Testis (tissue), 3 donors: ENCODE measurements around the gene TAF3. TPM values are rescaled to one million over a fixed set of nuclear protein-coding genes. Genes with fewer than 3 reads are reported as not detected.

Experiments
- DNase-seq: peaks from one replicate; pipeline ENCODE4 v3.0.0-alpha.2; 2019
- H3K27ac ChIP-seq, 2 donors: fragments of 200-600 bp; sonication (generic); one replicate each; pipeline ENCODE4 v1.5.1; 2019
- H3K27me3 ChIP-seq: fragments of 200-600 bp; sonication (generic); one replicate; pipeline ENCODE4 v1.5.1; 2019
- H3K36me3 ChIP-seq: fragments of 200-600 bp; sonication (generic); one replicate; pipeline ENCODE4 v1.5.1; 2017; ENCODE audit warnings: low read depth; ENCODE audit errors: missing control alignments
- H3K4me1 ChIP-seq: fragments of 200-600 bp; sonication (generic); one replicate; pipeline ENCODE4 v1.5.1; 2019
- H3K4me3 ChIP-seq, 2 donors: fragments of 200-600 bp; sonication (generic); one replicate each; pipeline ENCODE4 v1.5.1; 2017 to 2019
- H3K9me3 ChIP-seq: fragments of 200-600 bp; sonication (generic); one replicate; pipeline ENCODE4 v1.5.1; 2017
- POLR2A ChIP-seq: fragments of 450-650 bp; IDR thresholded peaks from one replicate; pipeline ENCODE4 v1.6.1; 2017; ENCODE audit warnings: antibody characterized with exemption, mild to moderate bottlenecking, moderate library complexity
- WGBS, 2 donors: methylation state at CpG; one replicate each; pipeline ENCODE4 v1.1.5; 2018; 5-methylcytosine and 5-hydroxymethylcytosine counted together
- intact Hi-C: fragments of 100-400 bp; cut with DNase I; formaldehyde crosslinking; loops from one replicate; pipeline ENCODE4 v1.15.1; 2023; ENCODE audit warnings: low total_unique reads
- polyA plus RNA-seq: library from polyadenylated mRNA; stranded (reverse); fragments of 350-450 nt; fragmentation: Illumina TruSeq; extraction: RNeasy Lipid Tissue Mini Kit (QIAGEN cat#74804); gene quantifications from one replicate; pipeline ENCODE4 v1.2.3, GENCODE V29; 2014; ENCODE audit warnings: low read depth, low replicate concordance; ENCODE audit not compliant: insufficient read depth
- total RNA-seq, 2 donors: library from RNA; depleted of rRNA; stranded (reverse); fragments of >200 nt; gene quantifications; one replicate each; pipeline ENCODE4 v1.2.3, GENCODE V29; 2016
- TF ChIP-seq, protein P1 (sequence below), 3 experiments: fragments of 450-650 bp in 2 of 3; fragments of 200-600 bp in 1 of 3; sonication (generic) in 1 of 3; IDR thresholded peaks; one replicate each; pipeline ENCODE4 v1.5.1; 2016 to 2019; ENCODE audit warnings: antibody characterized with exemption in 3 of 3, mild to moderate bottlenecking in 2 of 3, moderate library complexity in 1 of 3

TAF3 gene
- total and polyA plus RNA-seq, 3 donors from 2014 or later, result 7.0 to 33.0 (median 32.8) TPM

DNA sequence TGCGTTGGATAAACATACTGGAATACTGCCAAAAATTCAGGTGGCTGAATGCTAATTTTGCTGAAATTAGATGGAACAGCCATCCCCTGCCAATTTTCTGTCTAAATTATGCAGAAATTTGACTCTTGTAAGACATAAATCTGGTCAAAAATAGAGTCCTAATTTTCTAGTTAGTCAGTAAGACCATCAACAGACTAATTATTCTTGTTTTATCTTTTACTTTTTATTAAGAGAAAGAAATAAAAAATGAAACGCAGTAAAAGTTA, 125.8 kb downstream of the TAF3 start:
- DNase-seq, result no peak
- Histone ChIP-seq H3K36me3 (no peaks in the 10 kb centered on the region), H3K9me3 (no peaks in the 10 kb centered on the region), H3K27me3 (no peaks in the 10 kb centered on the region), H3K27ac (no peak overlapping the region), H3K4me3 (no peak overlapping the region), H3K4me1 (no peaks in the 10 kb centered on the region)
- TF ChIP-seq POLR2A, result no peak
- TF ChIP-seq, protein P1, sequence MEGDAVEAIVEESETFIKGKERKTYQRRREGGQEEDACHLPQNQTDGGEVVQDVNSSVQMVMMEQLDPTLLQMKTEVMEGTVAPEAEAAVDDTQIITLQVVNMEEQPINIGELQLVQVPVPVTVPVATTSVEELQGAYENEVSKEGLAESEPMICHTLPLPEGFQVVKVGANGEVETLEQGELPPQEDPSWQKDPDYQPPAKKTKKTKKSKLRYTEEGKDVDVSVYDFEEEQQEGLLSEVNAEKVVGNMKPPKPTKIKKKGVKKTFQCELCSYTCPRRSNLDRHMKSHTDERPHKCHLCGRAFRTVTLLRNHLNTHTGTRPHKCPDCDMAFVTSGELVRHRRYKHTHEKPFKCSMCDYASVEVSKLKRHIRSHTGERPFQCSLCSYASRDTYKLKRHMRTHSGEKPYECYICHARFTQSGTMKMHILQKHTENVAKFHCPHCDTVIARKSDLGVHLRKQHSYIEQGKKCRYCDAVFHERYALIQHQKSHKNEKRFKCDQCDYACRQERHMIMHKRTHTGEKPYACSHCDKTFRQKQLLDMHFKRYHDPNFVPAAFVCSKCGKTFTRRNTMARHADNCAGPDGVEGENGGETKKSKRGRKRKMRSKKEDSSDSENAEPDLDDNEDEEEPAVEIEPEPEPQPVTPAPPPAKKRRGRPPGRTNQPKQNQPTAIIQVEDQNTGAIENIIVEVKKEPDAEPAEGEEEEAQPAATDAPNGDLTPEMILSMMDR (IDR thresholded peaks at IDR 0.05), result no peak
- 57 to 65% methylated on average over 2 of the region's 2 CpGs for WGBS, 2 donors
- intact Hi-C loops, result no loop called here

DNA sequence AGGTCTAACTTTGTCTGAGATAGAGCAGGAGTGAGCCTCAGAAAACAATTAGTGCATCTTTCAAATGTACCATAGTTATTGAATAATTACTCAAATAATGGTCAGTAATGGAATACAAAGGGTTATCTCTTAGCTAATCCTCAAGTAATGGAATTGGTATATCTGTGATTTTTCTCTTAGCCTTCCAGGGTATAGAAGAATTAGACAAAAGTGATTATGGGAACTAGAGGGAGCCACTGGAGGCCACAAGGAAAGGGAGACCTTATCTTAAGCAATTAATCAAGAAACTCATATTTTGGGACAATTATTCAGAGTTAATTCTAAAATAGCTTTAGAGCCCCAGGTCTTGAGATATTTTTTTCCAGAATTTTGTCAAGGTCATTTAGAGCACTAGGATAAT, 126.2 kb downstream of the TAF3 start:
- Histone ChIP-seq H3K36me3 (no peaks in the 10 kb centered on the region), H3K9me3 (no peaks in the 10 kb centered on the region), H3K27ac (no peak overlapping the region), H3K4me3 (no peak overlapping the region), H3K27me3 (no peaks in the 10 kb centered on the region), H3K4me1 (no peaks in the 10 kb centered on the region)
- TF ChIP-seq, protein P1 (IDR thresholded peaks at IDR 0.05), result no peak
- TF ChIP-seq POLR2A, result no peak
- no peak for DNase-seq
- intact Hi-C loops, result no loop called here

DNA sequence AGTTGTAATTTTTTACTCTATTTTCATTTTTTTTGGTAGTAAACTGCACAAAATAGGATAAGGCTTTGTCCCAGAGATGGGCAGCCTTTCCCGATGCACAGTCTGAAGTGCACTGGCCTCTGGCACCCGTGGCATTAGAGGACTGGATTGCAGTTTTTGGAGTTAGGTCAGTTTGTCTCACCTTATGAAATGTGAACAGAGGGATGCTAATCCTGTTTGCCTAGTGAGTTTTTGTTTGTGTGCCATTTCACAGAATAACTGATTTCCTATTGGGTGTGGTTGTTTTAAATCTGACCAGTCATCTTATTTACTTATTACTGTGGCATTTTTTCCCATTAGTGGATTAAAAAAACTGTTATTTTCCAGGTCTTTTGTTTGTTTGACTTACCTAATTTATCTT, 126.7 kb downstream of the TAF3 start:
- H3K4me1 ChIP-seq, result no peaks in the 10 kb centered on the region
- TF ChIP-seq, protein P1 (IDR thresholded peaks at IDR 0.05), result no peak
- no peak for TF ChIP-seq POLR2A
- H3K36me3 ChIP-seq, result no peaks in the 10 kb centered on the region
- H3K4me3 ChIP-seq, result no peak overlapping the region
- intact Hi-C loops, result no loop called here
- H3K27ac ChIP-seq, result no peak overlapping the region
- DNase-seq, result no peak
- H3K9me3 ChIP-seq, result no peaks in the 10 kb centered on the region
- no peaks in the 10 kb centered on the region for H3K27me3 ChIP-seq
- 85 to 92% methylated on average over 2 of the region's 2 CpGs for WGBS, 2 donors

DNA sequence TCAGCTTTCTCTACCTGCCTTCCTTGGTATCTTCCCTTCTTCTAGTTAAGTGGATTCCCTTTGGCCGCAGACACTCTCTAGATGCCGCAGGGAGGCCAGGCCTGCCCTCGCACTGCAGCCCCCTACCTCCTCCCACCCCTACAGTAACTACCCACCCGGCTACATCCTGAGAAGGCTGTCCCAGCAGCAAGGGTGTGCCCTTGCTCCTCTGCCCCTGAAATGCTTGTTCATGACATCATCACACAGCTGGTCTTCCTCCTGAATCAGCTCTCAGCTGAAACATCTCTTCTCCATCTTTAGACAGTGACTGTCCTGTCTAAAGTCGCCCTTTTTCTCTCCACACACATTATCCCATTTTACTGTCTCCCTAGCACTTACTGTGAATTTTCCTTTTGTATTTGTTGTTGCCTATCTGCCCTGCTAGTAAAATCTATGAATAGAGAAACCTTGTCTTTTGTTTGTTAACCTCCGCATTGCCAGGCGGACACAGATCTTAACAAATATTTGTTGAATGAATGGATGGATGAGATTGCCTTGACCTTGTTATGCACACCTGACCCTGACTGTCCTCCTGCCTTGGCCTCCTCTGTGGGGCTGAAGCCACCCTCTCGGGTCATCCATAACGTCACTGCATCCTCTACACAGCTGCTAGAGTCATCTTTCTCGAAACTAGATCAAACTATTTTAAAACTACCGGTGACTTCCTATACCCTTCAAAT, 127.3 kb downstream of the TAF3 start:
- Histone ChIP-seq H3K36me3 (no peaks in the 10 kb centered on the region), H3K4me3 (no peak overlapping the region), H3K27me3 (no peaks in the 10 kb centered on the region), H3K9me3 (no peaks in the 10 kb centered on the region), H3K4me1 (no peaks in the 10 kb centered on the region), H3K27ac (no peak overlapping the region)
- 85 to 92% methylated on average over 11 of the region's 11 CpGs for WGBS, 2 donors
- no peak for TF ChIP-seq POLR2A
- TF ChIP-seq, protein P1 (IDR thresholded peaks at IDR 0.05), result no peak
- DNase-seq, result no peak
- intact Hi-C loops, result no loop called here

DNA sequence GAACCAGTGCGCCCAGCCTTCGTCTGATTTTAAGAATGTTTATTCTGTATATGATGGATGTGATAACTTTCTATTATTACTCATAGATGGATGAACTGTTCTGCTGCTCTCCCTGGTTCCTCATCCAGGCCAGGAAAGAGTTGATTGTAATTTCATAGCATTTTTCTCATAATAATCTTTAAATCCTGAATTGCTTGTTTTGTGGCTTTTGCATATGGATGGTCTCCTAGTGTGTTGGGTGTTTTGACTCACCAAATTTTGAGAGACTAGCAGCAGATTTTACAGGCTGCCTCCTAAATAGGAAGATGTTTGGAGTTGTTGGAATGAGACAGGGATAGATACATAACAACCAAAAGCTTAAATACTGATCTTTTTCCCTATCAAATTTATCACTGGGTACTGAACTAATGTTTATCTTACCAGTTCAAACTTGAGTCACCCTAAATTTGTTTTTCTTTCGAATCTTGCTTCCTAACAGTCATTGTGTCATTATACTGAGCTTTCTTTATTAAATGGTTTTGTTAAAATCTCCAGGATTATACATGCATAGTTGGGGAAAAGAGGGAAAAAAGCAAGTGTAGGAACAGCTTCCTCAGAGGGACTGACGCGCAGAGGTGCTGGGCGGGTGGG, 130.2 kb downstream of the TAF3 start:
- no peak for TF ChIP-seq POLR2A
- TF ChIP-seq, protein P1 (IDR thresholded peaks at IDR 0.05), result no peak
- Histone ChIP-seq H3K27ac (no peak overlapping the region), H3K4me1 (no peaks in the 10 kb centered on the region), H3K4me3 (no peak overlapping the region), H3K36me3 (no peaks in the 10 kb centered on the region), H3K9me3 (no peaks in the 10 kb centered on the region), H3K27me3 (no peaks in the 10 kb centered on the region)
- DNase-seq, result no peak
- 89 to 97% methylated on average over 6 of the region's 6 CpGs for WGBS, 2 donors
- intact Hi-C loops, result no loop called here
